ENCODE measurements around the gene PGR.

The PGR gene

GRCh38 chr11:101035872-101036271 is 93.7 kb downstream of the PGR start:
- TF ChIP-seq, protein P1, sequence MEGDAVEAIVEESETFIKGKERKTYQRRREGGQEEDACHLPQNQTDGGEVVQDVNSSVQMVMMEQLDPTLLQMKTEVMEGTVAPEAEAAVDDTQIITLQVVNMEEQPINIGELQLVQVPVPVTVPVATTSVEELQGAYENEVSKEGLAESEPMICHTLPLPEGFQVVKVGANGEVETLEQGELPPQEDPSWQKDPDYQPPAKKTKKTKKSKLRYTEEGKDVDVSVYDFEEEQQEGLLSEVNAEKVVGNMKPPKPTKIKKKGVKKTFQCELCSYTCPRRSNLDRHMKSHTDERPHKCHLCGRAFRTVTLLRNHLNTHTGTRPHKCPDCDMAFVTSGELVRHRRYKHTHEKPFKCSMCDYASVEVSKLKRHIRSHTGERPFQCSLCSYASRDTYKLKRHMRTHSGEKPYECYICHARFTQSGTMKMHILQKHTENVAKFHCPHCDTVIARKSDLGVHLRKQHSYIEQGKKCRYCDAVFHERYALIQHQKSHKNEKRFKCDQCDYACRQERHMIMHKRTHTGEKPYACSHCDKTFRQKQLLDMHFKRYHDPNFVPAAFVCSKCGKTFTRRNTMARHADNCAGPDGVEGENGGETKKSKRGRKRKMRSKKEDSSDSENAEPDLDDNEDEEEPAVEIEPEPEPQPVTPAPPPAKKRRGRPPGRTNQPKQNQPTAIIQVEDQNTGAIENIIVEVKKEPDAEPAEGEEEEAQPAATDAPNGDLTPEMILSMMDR (IDR thresholded peaks at IDR 0.05; ENCODE audit: control insufficient read depth, insufficient read depth, low read depth, low read length, missing control alignments): no peak
- no peak for DNase-seq (ENCODE audit: low read depth)
- no peak overlapping the region for H3K4me3 ChIP-seq (ENCODE audit: control insufficient read depth, low read depth, low read length)

DNA sequence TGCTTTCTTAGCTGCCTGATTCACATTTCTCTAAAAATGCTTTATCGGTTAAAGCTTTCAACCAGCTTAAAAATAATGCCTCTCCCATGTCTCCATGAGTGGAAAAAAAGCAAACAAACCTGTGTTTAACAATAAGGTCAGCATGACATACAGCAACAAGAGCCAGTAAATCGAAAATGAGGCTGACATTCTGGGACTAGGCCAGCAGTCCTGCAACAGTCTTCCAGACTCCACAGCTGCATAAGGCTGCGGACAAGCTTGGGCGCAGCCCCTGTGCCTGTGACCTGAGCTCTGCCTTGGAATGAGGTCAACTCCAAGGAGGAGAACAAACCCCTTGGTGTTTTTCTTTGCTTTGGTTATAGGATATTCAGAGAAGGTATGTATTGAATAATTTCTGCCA is 95.5 kb downstream of the PGR start:
- DNase-seq (ENCODE audit: low read depth): no peak
- TF ChIP-seq, protein P1 (IDR thresholded peaks at IDR 0.05; ENCODE audit: control insufficient read depth, insufficient read depth, low read depth, low read length, missing control alignments): no peak
- no peak overlapping the region for H3K4me3 ChIP-seq (ENCODE audit: control insufficient read depth, low read depth, low read length)

DNA sequence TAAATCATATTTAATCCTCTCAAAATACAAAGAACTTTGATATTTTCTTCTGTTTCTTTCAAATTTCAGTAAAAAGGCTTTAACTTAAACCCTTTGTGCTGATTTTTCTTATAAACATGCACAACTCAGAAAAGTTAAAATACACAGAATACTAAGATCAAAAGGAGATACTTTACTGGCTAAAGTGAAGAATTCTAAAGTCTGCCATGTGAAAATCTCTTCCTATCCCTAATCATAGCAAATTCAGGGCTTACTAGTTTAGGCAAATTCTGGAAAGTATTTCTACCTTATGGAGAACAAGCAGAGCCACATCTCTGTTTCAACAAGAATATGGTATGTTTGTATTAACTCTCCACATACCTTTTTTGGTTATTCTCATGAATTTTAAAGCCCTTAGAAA is 96.6 kb downstream of the PGR start:
- TF ChIP-seq, protein P1 (IDR thresholded peaks at IDR 0.05; ENCODE audit: control insufficient read depth, insufficient read depth, low read depth, low read length, missing control alignments): no peak
- DNase-seq (ENCODE audit: low read depth): no peak
- no peak overlapping the region for H3K4me3 ChIP-seq (ENCODE audit: control insufficient read depth, low read depth, low read length)

GRCh38 chr11:101031713-101032112 is 97.9 kb downstream of the PGR start:
- no peak overlapping the region for H3K4me3 ChIP-seq (ENCODE audit: control insufficient read depth, low read depth, low read length)
- DNase-seq (ENCODE audit: low read depth): no peak
- TF ChIP-seq, protein P1 (IDR thresholded peaks at IDR 0.05; ENCODE audit: control insufficient read depth, insufficient read depth, low read depth, low read length, missing control alignments): no peak

GRCh38 chr11:101030692-101031091 is 98.9 kb downstream of the PGR start:
- TF ChIP-seq, protein P1 (IDR thresholded peaks at IDR 0.05; ENCODE audit: control insufficient read depth, insufficient read depth, low read depth, low read length, missing control alignments): no peak
- H3K4me3 ChIP-seq (ENCODE audit: control insufficient read depth, low read depth, low read length): no peak overlapping the region
- no peak for DNase-seq (ENCODE audit: low read depth)

GRCh38 chr11:101030015-101030414 is 99.6 kb downstream of the PGR start:
- TF ChIP-seq, protein P1 (IDR thresholded peaks at IDR 0.05; ENCODE audit: control insufficient read depth, insufficient read depth, low read depth, low read length, missing control alignments): no peak
- no peak overlapping the region for H3K4me3 ChIP-seq (ENCODE audit: control insufficient read depth, low read depth, low read length)
- no peak for DNase-seq (ENCODE audit: low read depth)

DNA sequence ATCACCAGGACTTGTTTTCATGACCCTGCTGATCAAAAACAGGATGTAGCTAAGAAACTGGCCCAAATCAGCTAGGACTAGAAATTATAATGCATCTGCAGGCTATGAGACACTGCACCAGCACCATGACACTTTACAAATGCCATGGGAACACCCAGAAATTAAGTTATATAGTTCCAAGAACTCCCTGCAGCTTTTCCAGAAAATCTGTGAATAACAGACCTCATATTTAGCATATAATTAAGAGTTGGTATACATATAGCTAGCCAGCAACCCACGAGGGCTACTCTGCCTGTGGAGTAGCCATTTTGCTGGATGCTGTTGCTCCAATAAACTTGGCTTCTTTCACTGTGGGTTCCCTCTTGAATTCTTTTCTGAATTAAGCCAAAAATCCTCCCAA is 101.0 kb downstream of the PGR start:
- H3K4me3 ChIP-seq (ENCODE audit: control insufficient read depth, low read depth, low read length): no peak overlapping the region
- DNase-seq (ENCODE audit: low read depth): no peak
- TF ChIP-seq, protein P1 (IDR thresholded peaks at IDR 0.05; ENCODE audit: control insufficient read depth, insufficient read depth, low read depth, low read length, missing control alignments): no peak
